ENCODE measurements around the gene AXIN1.

AXIN1 gene

DNA sequence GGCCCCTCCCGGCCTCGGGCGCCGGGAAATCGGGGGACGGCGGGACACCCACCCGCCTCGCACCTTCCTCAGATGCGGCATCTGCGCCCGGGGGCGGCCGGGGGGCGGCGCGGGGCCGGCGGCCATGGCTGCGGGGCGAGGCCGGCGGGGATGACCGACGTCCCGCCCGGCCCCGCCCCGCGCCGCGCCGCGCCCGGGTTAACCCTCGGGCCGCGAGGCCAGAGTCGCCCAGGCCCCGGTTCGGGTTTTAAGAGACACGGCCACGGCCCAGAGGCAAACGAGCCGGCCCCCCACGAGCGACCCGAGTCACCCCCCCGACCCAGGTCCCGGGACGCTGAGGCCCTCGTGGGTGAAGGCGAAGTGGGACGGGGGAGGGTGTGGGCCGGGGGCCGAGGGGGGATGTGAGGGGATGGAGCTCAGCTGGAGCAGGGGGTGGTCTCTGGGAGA, 76.7 kb downstream of the AXIN1 start, which contains the start of gene RGS11:
TSS of gene RGS11 (minus strand) at position 159 of the 447 bp plus-strand sequence. CDS start at position 126, 33 bp downstream.
- peaks cover 8% of the 10 kb centered on the region for H3K4me1 ChIP-seq (ENCODE audit: insufficient read depth, low read length, poor library complexity, severe bottlenecking)
- H3K79me2 ChIP-seq (ENCODE audit: insufficient read depth, low read length) = no peaks in the 10 kb centered on the region
- no peak within 1 kb of the TSS for H3K4me3 ChIP-seq (ENCODE audit: low read length, poor library complexity, severe bottlenecking)
- no peak within 1 kb of the TSS for H2AFZ ChIP-seq (ENCODE audit: low read length)
- TF ChIP-seq CTCF (conservative IDR thresholded peaks at IDR 0.05; ENCODE audit: low read length) = no peak
- TF ChIP-seq EZH2phosphoT487 (IDR thresholded peaks at IDR 0.05; ENCODE audit: borderline replicate concordance) = no peak
- H3K36me3 ChIP-seq (ENCODE audit: insufficient read depth, low read length) = no peaks in the 10 kb centered on the region
- H3K9me3 ChIP-seq (ENCODE audit: insufficient read depth, low read depth, low read length) = no peaks in the 10 kb centered on the region
- H4K20me1 ChIP-seq (ENCODE audit: insufficient read depth, low read length, poor library complexity, severe bottlenecking) = no peaks in the 10 kb centered on the region
- H3K9me2 ChIP-seq (replicated peaks; ENCODE audit: low read depth, low read length) = no peaks in the 10 kb centered on the region
- H3K27me3 ChIP-seq (ENCODE audit: insufficient read depth, low read length, poor library complexity, severe bottlenecking) = no peaks in the 10 kb centered on the region
- H3F3A ChIP-seq (ENCODE audit: low read depth) = no peaks in the 10 kb centered on the region; the same call in 1 of the 2 replicates
- H3K9ac ChIP-seq (ENCODE audit: low read depth, low read length, poor library complexity, severe bottlenecking) = no peak within 1 kb of the TSS
- no peak within 1 kb of the TSS for H3K4me2 ChIP-seq (ENCODE audit: low read depth, low read length, poor library complexity, severe bottlenecking)

GRCh38 chr16:275041-275641, 77.4 kb downstream of the AXIN1 start:
- H2AFZ ChIP-seq (ENCODE audit: low read length) = no peak overlapping the region
- peaks cover 8% of the 10 kb centered on the region for H3K4me1 ChIP-seq (ENCODE audit: insufficient read depth, low read length, poor library complexity, severe bottlenecking)
- H3K27me3 ChIP-seq (ENCODE audit: insufficient read depth, low read length, poor library complexity, severe bottlenecking) = no peaks in the 10 kb centered on the region
- no peaks in the 10 kb centered on the region for H3K9me2 ChIP-seq (replicated peaks; ENCODE audit: low read depth, low read length)
- TF ChIP-seq CTCF (conservative IDR thresholded peaks at IDR 0.05; ENCODE audit: low read length) = no peak
- no peak for TF ChIP-seq EZH2phosphoT487 (IDR thresholded peaks at IDR 0.05; ENCODE audit: borderline replicate concordance)
- no peaks in the 10 kb centered on the region; the same call in 1 of the 2 replicates for H3F3A ChIP-seq (ENCODE audit: low read depth)
- no peak overlapping the region for H3K9ac ChIP-seq (ENCODE audit: low read depth, low read length, poor library complexity, severe bottlenecking)
- no peaks in the 10 kb centered on the region for H4K20me1 ChIP-seq (ENCODE audit: insufficient read depth, low read length, poor library complexity, severe bottlenecking)
- H3K36me3 ChIP-seq (ENCODE audit: insufficient read depth, low read length) = no peaks in the 10 kb centered on the region
- H3K9me3 ChIP-seq (ENCODE audit: insufficient read depth, low read depth, low read length) = no peaks in the 10 kb centered on the region
- H3K4me2 ChIP-seq (ENCODE audit: low read depth, low read length, poor library complexity, severe bottlenecking) = no peak overlapping the region
- H3K4me3 ChIP-seq (ENCODE audit: low read length, poor library complexity, severe bottlenecking) = no peak overlapping the region
- H3K79me2 ChIP-seq (ENCODE audit: insufficient read depth, low read length) = no peaks in the 10 kb centered on the region

DNA sequence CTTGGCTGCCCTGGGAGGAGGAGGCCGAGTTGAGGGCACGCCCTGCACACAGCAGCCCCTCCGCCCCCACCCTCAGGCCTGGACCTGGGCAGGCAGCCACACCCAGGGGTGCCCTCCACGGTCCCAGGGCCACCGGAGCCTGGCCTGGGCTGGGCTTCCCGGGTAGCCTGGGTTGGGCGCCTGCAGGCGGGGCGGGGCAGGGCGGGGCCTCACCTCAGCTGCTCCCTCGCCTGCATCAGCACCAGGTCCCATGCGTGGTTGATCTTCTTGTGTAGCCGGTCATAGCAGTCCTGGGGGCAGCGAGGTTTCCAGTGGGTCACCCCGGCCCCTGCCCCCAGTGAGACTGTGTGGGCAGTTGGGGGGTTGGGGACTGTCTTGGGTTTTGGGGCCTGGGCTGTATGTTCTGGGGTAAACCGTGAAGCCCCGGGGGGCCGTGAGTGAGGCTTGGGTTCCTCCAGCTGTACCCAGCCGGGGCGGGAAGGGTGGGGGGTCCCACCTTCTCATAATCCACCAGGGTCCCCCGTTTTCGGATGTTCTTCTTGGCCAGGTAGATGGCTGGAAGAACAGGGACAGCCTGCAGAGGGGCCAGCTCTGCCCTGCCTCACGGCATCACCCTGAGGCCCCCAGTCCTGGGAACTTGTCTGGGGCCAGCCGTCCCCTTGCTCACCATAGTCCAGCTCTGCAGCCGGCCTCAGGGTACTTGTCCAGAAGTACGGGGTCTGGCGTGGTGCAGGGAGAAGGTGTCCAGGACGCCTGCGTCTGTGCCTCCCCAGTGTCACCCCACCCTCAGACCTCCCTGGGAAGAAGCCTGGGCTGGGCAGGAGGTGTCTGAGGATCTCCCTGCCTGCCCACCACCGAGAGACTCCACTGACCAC, 78.7 kb downstream of the AXIN1 start:
- H3K36me3 ChIP-seq (ENCODE audit: insufficient read depth, low read length) = no peaks in the 10 kb centered on the region
- no peaks in the 10 kb centered on the region for H3F3A ChIP-seq (ENCODE audit: low read depth)
- H3K9me2 ChIP-seq (replicated peaks; ENCODE audit: low read depth, low read length) = no peaks in the 10 kb centered on the region
- no peak overlapping the region for H3K9ac ChIP-seq (ENCODE audit: low read depth, low read length, poor library complexity, severe bottlenecking)
- H2AFZ ChIP-seq (ENCODE audit: low read length) = no peak overlapping the region
- no peak overlapping the region for H3K4me3 ChIP-seq (ENCODE audit: low read length, poor library complexity, severe bottlenecking)
- H3K9me3 ChIP-seq (ENCODE audit: insufficient read depth, low read depth, low read length) = no peaks in the 10 kb centered on the region
- no peak overlapping the region for H3K4me2 ChIP-seq (ENCODE audit: low read depth, low read length, poor library complexity, severe bottlenecking)
- no peaks in the 10 kb centered on the region for H4K20me1 ChIP-seq (ENCODE audit: insufficient read depth, low read length, poor library complexity, severe bottlenecking)
- H3K79me2 ChIP-seq (ENCODE audit: insufficient read depth, low read length) = no peaks in the 10 kb centered on the region
- peaks cover 4% of the 10 kb centered on the region for H3K4me1 ChIP-seq (ENCODE audit: insufficient read depth, low read length, poor library complexity, severe bottlenecking)
- no peaks in the 10 kb centered on the region for H3K27me3 ChIP-seq (ENCODE audit: insufficient read depth, low read length, poor library complexity, severe bottlenecking)
- TF ChIP-seq EZH2phosphoT487 (IDR thresholded peaks at IDR 0.05; ENCODE audit: borderline replicate concordance) = no peak
- TF ChIP-seq CTCF (conservative IDR thresholded peaks at IDR 0.05; ENCODE audit: low read length) = no peak

All from Loucy (cell line).